Stomach (tissue), 4 donors: ENCODE measurements around the gene BLOC1S3.

Experiments used
- EP300 ChIP-seq: sonication (generic); formaldehyde crosslinking; IDR thresholded peaks from one replicate; pipeline ENCODE4 v1.6.1; 2017; ENCODE audit warnings: antibody characterized with exemption
- POLR2A ChIP-seq, 4 donors: fragments of 450-650 bp; IDR thresholded peaks; one replicate each; pipeline ENCODE4 v1.6.1; 2016; ENCODE audit warnings: antibody characterized with exemption in 4 of 4, control low read depth in 2 of 4, mild to moderate bottlenecking in 1 of 4, moderate library complexity in 1 of 4
- POLR2AphosphoS5 ChIP-seq, 3 donors: sonication (generic); formaldehyde crosslinking; IDR thresholded peaks; one replicate each; pipeline ENCODE4 v1.6.1; 2016; ENCODE audit warnings: antibody characterized with exemption in 3 of 3
- TF ChIP-seq, protein P1 (sequence below), 7 experiments: fragments of 450-650 bp in 4 of 7; fragments of 200-600 bp in 3 of 7; sonication (generic) in 3 of 7; IDR thresholded peaks; one replicate each; pipeline ENCODE4 v1.5.1; 2016 to 2019; ENCODE audit warnings: antibody characterized with exemption in 7 of 7, control low read depth in 2 of 7, mild to moderate bottlenecking in 1 of 7

DNA sequence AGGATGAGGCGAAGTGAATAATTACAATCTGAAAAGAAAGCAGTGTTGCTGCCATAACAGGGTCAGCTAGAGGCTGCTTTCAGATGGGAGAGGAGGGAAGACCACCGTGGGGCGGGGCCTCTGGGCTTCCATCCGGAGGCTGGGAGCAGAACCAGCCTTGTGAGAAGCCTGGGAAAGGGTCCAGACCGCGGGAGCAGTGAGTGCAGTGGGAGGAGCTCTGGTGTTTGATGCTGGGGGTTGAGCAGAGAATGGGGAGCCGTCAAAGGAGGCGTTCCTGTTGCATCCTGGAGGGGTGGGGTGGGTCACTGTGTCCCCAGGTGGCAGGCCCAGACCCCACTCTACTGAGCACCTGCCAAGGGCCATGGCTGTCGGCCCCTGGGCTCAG is 35.9 kb upstream of the BLOC1S3 start:
- TF ChIP-seq POLR2AphosphoS5 (IDR thresholded peaks at IDR 0.05) (no peak), POLR2A (IDR thresholded peaks at IDR 0.05) (no peak), EP300 (no peak)
- TF ChIP-seq, protein P1, sequence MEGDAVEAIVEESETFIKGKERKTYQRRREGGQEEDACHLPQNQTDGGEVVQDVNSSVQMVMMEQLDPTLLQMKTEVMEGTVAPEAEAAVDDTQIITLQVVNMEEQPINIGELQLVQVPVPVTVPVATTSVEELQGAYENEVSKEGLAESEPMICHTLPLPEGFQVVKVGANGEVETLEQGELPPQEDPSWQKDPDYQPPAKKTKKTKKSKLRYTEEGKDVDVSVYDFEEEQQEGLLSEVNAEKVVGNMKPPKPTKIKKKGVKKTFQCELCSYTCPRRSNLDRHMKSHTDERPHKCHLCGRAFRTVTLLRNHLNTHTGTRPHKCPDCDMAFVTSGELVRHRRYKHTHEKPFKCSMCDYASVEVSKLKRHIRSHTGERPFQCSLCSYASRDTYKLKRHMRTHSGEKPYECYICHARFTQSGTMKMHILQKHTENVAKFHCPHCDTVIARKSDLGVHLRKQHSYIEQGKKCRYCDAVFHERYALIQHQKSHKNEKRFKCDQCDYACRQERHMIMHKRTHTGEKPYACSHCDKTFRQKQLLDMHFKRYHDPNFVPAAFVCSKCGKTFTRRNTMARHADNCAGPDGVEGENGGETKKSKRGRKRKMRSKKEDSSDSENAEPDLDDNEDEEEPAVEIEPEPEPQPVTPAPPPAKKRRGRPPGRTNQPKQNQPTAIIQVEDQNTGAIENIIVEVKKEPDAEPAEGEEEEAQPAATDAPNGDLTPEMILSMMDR (IDR thresholded peaks at IDR 0.05) = no peak
